ENCODE measurements around the gene RDH12.

RDH12 gene

GRCh38 chr14:67782090-67782489 lies 80.4 kb downstream of the RDH12 start:
- no peak for TF ChIP-seq YY1 (IDR thresholded peaks at IDR 0.05; ENCODE audit: low read depth)
- TF ChIP-seq REST (IDR thresholded peaks at IDR 0.05; ENCODE audit: low read depth): no peak
- no peak for TF ChIP-seq FOXM1 (IDR thresholded peaks at IDR 0.05; ENCODE audit: borderline replicate concordance, low read depth)
- no peak for TF ChIP-seq NFIC (IDR thresholded peaks at IDR 0.05)
- TF ChIP-seq TCF12 (IDR thresholded peaks at IDR 0.05; ENCODE audit: low read depth): no peak
- no peak for TF ChIP-seq EGR1 (IDR thresholded peaks at IDR 0.05)
- no peak for TF ChIP-seq MAX (IDR thresholded peaks at IDR 0.05)
- no peak for TF ChIP-seq USF1 (IDR thresholded peaks at IDR 0.05)
- no peak for TF ChIP-seq RAD21 (IDR thresholded peaks at IDR 0.05; ENCODE audit: low read depth)
- TF ChIP-seq CREB1 (IDR thresholded peaks at IDR 0.05; ENCODE audit: low read depth): no peak
- no peak for TF ChIP-seq TEAD4 (IDR thresholded peaks at IDR 0.05)
- no peak for TF ChIP-seq CEBPB (IDR thresholded peaks at IDR 0.05)

All from Ishikawa (cell line).